Parathyroid adenoma (tissue), 2 donors: ENCODE data around the gene POFUT2.

Experiments
- H2AFZ ChIP-seq: fragments of 300-600 bp; sonication (generic); one replicate; pipeline ENCODE4 v1.7.0; 2017; ENCODE audit warnings: antibody characterized with exemption, mild to moderate bottlenecking
- H3K27ac ChIP-seq: fragments of 300-600 bp; sonication (generic); one replicate; pipeline ENCODE4 v1.7.0; 2017
- H3K27me3 ChIP-seq: fragments of 300-600 bp; sonication (generic); one replicate; pipeline ENCODE4 v1.7.0; 2017; ENCODE audit warnings: low read length; ENCODE audit not compliant: control insufficient read depth, insufficient read depth
- H3K36me3 ChIP-seq: fragments of 300-600 bp; sonication (generic); one replicate; pipeline ENCODE4 v1.7.0; 2017; ENCODE audit warnings: low read length; ENCODE audit not compliant: control insufficient read depth, insufficient read depth
- H3K4me1 ChIP-seq: fragments of 300-600 bp; sonication (generic); one replicate; pipeline ENCODE4 v1.7.0; 2017; ENCODE audit warnings: control low read depth
- H3K4me2 ChIP-seq: fragments of 300-600 bp; sonication (generic); one replicate; pipeline ENCODE4 v1.7.0; 2017; ENCODE audit warnings: low read length
- H3K4me3 ChIP-seq: fragments of 300-600 bp; sonication (generic); one replicate; pipeline ENCODE4 v1.7.0; 2017; ENCODE audit warnings: low read depth, low read length
- H3K79me2 ChIP-seq: fragments of 300-600 bp; sonication (generic); one replicate; pipeline ENCODE4 v1.7.0; 2017; ENCODE audit warnings: control low read depth
- H3K9ac ChIP-seq: fragments of 300-600 bp; sonication (generic); one replicate; pipeline ENCODE4 v1.7.0; 2017; ENCODE audit warnings: mild to moderate bottlenecking
- H3K9me3 ChIP-seq: fragments of 300-600 bp; sonication (generic); one replicate; pipeline ENCODE4 v1.7.0; 2017; ENCODE audit warnings: low read length; ENCODE audit not compliant: control insufficient read depth
- TF ChIP-seq, protein P1 (sequence below): fragments of 300-600 bp; sonication (generic); IDR thresholded peaks from one replicate; pipeline ENCODE4 v1.7.0; 2017; ENCODE audit warnings: antibody characterized with exemption, mild to moderate bottlenecking
- donor health status: primary hyperparathyroidism.

Gene POFUT2

DNA sequence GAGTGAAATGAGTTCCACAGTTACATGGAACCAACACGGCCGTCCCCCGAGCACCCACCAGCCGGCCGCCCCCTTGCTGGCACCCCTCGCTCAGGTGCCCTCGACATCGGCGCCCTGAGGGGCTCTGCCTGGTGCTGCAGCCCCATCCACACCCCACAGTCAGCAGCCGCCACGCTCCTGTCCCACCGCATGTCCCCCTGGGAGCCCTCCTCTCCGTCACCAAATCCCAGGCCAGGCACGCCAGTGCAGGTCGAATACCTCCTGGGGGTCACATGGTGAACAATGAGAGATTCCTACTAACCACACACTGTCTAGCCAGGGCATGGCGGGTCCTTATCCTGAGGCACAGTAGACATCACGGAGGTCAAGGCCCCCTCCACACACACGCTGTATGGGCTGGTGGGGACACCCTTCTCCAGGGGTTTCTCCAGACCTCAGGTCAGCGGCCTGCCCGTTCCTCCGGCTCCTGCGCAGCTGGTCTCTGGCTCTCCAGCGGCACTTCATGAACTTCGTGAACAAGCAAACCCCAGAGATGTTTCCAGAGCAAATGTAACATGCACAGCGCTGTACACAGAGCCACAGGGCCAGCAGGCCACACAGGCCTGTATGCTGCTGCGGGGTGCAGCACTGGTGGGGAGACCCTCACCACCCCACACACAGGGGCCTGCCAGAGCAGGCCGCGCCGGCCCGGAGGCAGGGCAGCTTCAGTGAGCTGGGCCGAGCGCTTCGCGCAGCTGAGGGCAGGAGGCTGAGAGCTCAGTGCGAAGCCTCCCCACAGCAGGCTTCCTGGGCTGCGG, 21.8 kb downstream of the POFUT2 start:
- no peaks in the 10 kb centered on the region for H3K4me1 ChIP-seq
- no peaks in the 10 kb centered on the region for H3K9me3 ChIP-seq
- H2AFZ ChIP-seq, result no peak overlapping the region
- no peak overlapping the region for H3K27ac ChIP-seq
- TF ChIP-seq, protein P1, sequence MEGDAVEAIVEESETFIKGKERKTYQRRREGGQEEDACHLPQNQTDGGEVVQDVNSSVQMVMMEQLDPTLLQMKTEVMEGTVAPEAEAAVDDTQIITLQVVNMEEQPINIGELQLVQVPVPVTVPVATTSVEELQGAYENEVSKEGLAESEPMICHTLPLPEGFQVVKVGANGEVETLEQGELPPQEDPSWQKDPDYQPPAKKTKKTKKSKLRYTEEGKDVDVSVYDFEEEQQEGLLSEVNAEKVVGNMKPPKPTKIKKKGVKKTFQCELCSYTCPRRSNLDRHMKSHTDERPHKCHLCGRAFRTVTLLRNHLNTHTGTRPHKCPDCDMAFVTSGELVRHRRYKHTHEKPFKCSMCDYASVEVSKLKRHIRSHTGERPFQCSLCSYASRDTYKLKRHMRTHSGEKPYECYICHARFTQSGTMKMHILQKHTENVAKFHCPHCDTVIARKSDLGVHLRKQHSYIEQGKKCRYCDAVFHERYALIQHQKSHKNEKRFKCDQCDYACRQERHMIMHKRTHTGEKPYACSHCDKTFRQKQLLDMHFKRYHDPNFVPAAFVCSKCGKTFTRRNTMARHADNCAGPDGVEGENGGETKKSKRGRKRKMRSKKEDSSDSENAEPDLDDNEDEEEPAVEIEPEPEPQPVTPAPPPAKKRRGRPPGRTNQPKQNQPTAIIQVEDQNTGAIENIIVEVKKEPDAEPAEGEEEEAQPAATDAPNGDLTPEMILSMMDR, result no peak
- H3K36me3 ChIP-seq, result no peaks in the 10 kb centered on the region
- H3K4me3 ChIP-seq, result no peak overlapping the region
- H3K79me2 ChIP-seq, result no peaks in the 10 kb centered on the region
- no peak overlapping the region for H3K4me2 ChIP-seq
- H3K27me3 ChIP-seq, result no peaks in the 10 kb centered on the region
- H3K9ac ChIP-seq, result no peak overlapping the region

GRCh38 chr21:45264912-45265515, 22.7 kb downstream of the POFUT2 start:
- Histone ChIP-seq H3K9ac (no peak overlapping the region), H3K27ac (no peak overlapping the region), H3K79me2 (no peaks in the 10 kb centered on the region), H3K4me1 (no peaks in the 10 kb centered on the region), H3K27me3 (no peaks in the 10 kb centered on the region), H3K9me3 (no peaks in the 10 kb centered on the region), H2AFZ (no peak overlapping the region), H3K4me3 (no peak overlapping the region), H3K36me3 (no peaks in the 10 kb centered on the region), H3K4me2 (no peak overlapping the region)
- TF ChIP-seq, protein P1, result no peak

DNA sequence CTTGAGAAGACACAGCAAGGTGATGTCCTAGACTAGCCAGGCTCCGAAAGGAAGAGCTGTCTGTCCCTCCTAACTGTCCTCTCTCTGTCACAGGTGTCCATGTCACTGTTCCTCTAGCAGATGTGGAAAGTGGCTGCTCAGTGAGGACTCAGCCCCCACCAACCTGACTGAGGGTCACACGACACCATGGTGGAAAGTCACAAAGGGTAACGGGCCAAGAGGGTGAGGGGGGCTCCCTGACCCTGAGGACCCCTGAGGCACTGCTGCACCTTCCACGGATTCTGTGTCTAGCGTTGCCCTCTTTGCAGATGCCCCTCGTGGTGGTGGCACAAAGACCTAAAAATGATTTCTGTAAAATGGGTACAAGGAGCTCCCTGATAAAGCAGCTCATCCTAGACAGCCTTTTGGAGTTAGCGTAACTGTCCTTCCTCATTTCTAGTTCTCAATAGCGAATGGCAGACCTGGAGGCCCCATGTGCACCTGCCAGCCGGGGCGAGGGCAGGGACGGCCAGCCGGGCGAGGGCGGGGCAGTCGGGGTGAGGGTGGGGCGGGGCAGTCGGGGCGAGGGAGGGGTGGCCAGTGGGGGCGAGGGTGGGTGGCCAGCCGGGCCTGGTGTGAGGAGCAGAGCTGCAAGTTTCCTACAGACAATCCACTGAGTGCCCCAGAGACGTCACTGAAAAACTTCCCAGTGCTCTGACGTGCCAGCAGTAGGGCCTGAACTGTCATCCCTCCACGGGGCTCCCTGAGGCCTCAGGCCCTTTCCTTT, 23.4 kb downstream of the POFUT2 start:
- H3K4me3 ChIP-seq, result no peak overlapping the region
- H3K4me1 ChIP-seq, result no peaks in the 10 kb centered on the region
- no peaks in the 10 kb centered on the region for H3K36me3 ChIP-seq
- H3K9me3 ChIP-seq, result no peaks in the 10 kb centered on the region
- no peak overlapping the region for H3K4me2 ChIP-seq
- TF ChIP-seq, protein P1, result no peak
- H3K27ac ChIP-seq, result no peak overlapping the region
- H2AFZ ChIP-seq, result no peak overlapping the region
- H3K79me2 ChIP-seq, result no peaks in the 10 kb centered on the region
- H3K9ac ChIP-seq, result no peak overlapping the region
- no peaks in the 10 kb centered on the region for H3K27me3 ChIP-seq

- H3K27ac ChIP-seq, result no peak overlapping the region
- H3K9me3 ChIP-seq, result no peaks in the 10 kb centered on the region
- H3K79me2 ChIP-seq, result no peaks in the 10 kb centered on the region
- TF ChIP-seq, protein P1, result no peak
- H3K27me3 ChIP-seq, result no peaks in the 10 kb centered on the region
- H3K9ac ChIP-seq, result no peak overlapping the region
- no peak overlapping the region for H2AFZ ChIP-seq
- H3K36me3 ChIP-seq, result no peaks in the 10 kb centered on the region
- H3K4me1 ChIP-seq, result no peaks in the 10 kb centered on the region
- no peak overlapping the region for H3K4me2 ChIP-seq
- H3K4me3 ChIP-seq, result no peak overlapping the region
These were observed 24.2 kb downstream of the POFUT2 start for GRCh38 chr21:45263534-45263933.
